HG03521 (cell line): Measurements from ENCODE around the gene PCBP3.

Source experiments
- ATAC-seq: cut with Tn5 transposase; IDR thresholded peaks from one replicate; pipeline ENCODE4 v1.9.1; 2021; ENCODE audit warnings: mild to moderate bottlenecking, moderate library complexity; ENCODE audit not compliant: unreplicated experiment

Gene PCBP3

GRCh38 chr21:45747802-45748445, 104.4 kb downstream of the PCBP3 start:
- no peak for ATAC-seq

- ATAC-seq, result no peak
Measured at GRCh38 chr21:45748593-45748992, 105.1 kb downstream of the PCBP3 start.

GRCh38 chr21:45749974-45750373, 106.4 kb downstream of the PCBP3 start:
- ATAC-seq, result no peak

GRCh38 chr21:45750936-45751335, 107.4 kb downstream of the PCBP3 start:
- no peak for ATAC-seq

GRCh38 chr21:45753445-45753844, 109.9 kb downstream of the PCBP3 start:
- ATAC-seq, result no peak

- no peak for ATAC-seq
Measured at GRCh38 chr21:45756029-45756428, 112.5 kb downstream of the PCBP3 start.

GRCh38 chr21:45756669-45757068, 113.1 kb downstream of the PCBP3 start:
- ATAC-seq, result no peak

- no peak for ATAC-seq
Measured at GRCh38 chr21:45761704-45762103, 118.2 kb downstream of the PCBP3 start.

GRCh38 chr21:45763074-45763473, 119.5 kb downstream of the PCBP3 start:
- no peak for ATAC-seq

GRCh38 chr21:45763506-45763905, 120.0 kb downstream of the PCBP3 start:
- ATAC-seq, result no peak

GRCh38 chr21:45764792-45765191, 121.3 kb downstream of the PCBP3 start:
- no peak for ATAC-seq

GRCh38 chr21:45765375-45765774, 121.8 kb downstream of the PCBP3 start:
- no peak for ATAC-seq

- ATAC-seq, result no peak
Measured at GRCh38 chr21:45766055-45766454, 122.5 kb downstream of the PCBP3 start.

GRCh38 chr21:45766501-45766900, 123.0 kb downstream of the PCBP3 start:
- ATAC-seq, result no peak

- ATAC-seq, result no peak
Measured at GRCh38 chr21:45767071-45768006, 123.8 kb downstream of the PCBP3 start.

GRCh38 chr21:45768011-45768739, 124.7 kb downstream of the PCBP3 start:
- no peak for ATAC-seq

GRCh38 chr21:45768740-45769048, 125.2 kb downstream of the PCBP3 start:
- ATAC-seq, result no peak

GRCh38 chr21:45769294-45769693, 125.8 kb downstream of the PCBP3 start:
- ATAC-seq, result no peak

- no peak for ATAC-seq
Measured at GRCh38 chr21:45769896-45770295, 126.4 kb downstream of the PCBP3 start.

GRCh38 chr21:45772180-45772579, 128.7 kb downstream of the PCBP3 start:
- no peak for ATAC-seq

- no peak for ATAC-seq
Measured at GRCh38 chr21:45774291-45774690, 130.8 kb downstream of the PCBP3 start.

GRCh38 chr21:45776971-45777370, 133.4 kb downstream of the PCBP3 start:
- no peak for ATAC-seq
